Stimulated activated CD8-positive, alpha-beta memory T cell treated with anti-CD3 and anti-CD28 coated beads, Interleukin-4, amount 100 ng/mL, for 4 hours (primary cell): ENCODE data around the gene BHLHA15.
"Not testable (repeated sequence)": the region's sequence is repeated elsewhere in the genome, so short reads cannot be mapped to it uniquely, and the experiment has no call there.

Source experiments
- DNase-seq, 2 donors: peaks; one replicate each; pipeline ENCODE4 v3.0.0-alpha.2; 2020; ENCODE audit warnings: low read depth in 2 of 2, low spot score in 1 of 2

BHLHA15 gene

DNA sequence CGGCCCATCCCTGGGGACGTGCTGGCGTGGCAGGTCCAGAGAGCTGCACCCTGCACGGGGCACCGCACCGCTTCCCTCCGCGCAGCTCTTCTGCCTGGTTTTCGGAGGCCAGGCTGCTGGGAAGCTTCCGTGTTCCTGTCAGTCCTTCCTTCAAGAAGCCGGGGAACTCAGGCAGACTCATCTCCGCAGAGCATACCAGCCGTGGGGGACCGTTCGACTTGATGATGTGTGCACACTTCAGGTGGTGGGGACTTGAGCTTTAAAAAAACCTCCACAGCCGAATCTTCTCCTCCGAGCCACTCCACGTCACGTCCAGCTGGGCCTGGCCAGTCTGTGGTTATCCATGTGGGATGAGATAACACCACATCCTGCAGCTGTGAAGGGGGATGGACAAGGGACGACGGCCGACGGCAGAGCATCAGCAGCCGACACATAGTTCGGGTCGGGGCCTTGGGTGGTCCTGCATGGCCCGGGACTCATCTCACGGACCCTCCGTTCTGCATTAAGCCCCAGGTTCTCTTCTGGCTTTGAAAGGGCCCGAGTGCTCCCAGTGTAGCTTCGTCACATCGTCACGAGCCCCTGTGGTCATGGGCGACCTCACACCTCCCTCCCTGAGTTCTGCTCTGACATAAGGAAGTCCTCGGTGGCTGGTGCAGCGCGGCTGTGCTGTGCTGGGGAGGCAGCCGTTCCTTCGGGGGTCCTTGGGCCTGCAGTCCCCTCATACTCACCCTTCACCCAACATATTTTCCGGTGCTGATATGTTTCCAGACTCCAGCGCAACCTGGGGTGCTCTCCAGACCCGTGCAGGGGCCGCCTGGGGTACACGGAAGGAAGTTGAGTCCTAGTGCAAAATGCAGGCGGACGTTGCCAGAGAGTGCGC lies 4.5 kb upstream of the BHLHA15 start:
- DNase-seq, result no peak

DNA sequence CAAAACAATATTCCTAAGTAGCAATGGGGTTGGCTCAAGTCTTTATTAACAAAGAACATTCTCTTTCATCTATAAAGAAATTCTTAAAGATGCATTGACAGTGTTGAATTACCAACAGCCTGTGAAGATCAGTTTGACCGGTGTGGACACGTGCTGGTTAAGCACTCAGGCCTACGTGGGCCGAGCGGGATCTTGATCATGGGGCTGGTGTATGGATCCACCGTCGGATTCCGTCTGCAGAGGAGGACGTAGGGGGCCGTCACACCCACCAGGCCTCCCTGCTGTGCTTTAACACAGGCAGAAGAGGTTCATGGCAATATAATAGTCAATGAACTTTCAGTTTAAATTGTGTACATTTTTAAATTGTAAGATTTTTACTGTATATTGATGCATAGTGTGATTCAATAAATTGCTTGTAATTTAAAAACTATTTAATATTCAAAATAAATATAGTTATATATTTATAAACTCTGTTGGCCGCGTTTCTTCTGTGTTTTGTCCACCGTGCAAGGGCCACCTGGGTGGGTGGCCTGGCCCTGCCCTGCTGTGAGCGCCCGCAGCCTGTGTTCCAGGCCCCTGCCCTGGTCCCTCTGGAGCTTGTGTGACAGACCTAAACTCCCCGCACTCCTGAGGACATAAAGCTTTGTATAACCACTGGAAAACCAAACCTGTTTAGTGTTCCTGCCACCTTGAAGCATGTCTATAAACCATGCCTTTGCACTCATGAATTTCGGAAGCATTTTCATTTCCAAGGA lies 1.9 kb upstream of the BHLHA15 start:
- no peak for DNase-seq

DNA sequence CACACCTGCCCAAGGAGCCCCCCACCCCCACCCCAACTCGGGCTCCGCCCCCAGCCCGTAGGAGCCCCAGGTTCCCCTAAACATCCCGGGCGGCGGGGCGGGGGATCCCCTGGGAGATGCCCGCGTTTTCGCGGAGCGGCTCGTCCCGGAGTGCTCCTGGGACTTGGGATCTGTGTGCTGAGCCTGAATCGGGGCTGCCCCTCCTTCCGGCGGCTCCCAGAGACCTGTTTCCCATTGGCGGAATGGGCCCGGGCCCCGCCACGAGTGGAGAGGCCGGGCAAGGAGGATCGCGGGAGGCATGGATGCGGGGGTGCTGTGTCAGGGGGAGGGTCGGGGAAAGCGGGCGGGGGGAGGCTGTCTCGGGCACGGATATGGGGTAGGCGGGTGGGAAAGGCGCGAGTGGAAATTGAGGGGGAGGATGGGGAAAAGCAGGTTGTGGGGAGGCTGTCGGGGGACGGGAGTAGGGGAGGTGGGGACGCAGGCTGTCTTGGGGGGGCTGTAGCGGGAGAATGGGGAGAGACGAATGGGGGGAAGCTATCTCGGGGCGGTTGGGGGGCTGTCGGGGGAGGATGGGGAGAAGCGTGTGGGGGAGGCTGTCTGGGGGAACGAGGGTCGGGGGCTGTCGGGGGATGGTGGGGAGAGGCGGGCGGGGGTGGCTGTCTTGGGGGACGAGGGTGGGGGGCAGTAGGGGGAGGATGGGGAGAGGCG lies 572 bp upstream of the BHLHA15 start:
- DNase-seq, result no peak

DNA sequence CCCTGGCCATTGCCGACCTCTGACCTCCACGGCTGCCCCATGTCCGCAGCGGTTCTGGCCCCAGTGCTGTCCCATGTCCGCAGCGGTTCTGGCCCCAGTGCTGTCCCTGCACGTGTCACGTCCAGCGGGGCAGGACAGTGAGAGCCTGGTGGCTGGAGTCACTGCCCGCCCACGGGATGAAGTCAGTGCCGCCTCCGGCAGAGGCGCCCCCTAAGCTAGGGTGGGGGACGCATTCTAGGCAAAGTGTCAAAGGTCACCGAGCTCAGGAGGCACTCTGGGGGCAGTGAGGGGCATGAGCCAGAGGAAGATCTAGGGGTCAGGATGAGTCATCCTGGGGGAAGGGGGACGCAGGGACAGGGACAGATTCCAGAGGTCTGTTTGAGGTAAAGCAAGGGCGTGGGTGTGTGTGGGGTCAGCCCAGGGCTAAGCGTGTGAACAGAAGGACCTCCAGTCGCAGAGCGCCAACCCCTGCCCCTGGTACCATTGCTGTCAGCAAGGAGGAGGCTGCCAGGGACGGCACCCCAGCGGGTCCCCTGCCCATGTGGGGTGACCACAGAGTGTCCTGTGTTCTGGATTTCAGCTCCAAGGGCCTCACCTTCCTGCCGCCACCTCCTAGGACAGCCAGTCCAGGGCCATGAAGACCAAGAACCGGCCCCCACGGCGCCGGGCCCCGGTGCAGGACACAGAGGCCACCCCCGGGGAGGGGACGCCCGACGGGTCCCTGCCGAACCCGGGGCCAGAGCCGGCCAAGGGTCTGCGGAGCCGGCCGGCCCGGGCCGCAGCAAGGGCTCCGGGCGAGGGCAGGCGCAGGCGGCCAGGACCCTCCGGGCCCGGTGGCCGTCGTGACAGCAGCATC lies 665 bp downstream of the BHLHA15 start:
- DNase-seq, result no peak

DNA sequence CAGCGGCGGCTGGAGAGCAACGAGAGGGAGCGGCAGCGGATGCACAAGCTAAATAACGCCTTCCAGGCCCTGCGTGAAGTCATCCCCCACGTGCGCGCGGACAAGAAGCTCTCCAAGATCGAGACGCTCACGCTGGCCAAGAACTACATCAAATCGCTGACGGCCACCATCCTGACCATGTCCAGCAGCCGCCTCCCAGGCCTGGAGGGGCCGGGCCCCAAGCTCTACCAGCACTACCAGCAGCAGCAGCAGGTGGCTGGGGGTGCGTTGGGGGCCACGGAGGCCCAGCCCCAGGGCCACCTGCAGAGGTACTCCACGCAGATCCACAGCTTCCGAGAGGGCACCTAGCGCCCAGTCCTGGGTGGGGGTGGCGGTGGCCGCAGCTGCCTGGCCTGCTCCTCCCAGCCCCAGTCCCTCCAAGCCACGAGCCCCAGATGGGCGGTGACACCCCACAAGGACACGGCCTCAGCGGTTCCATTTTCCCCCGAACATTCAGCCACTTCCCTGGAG lies 1.3 kb downstream of the BHLHA15 start:
- no peak for DNase-seq

DNA sequence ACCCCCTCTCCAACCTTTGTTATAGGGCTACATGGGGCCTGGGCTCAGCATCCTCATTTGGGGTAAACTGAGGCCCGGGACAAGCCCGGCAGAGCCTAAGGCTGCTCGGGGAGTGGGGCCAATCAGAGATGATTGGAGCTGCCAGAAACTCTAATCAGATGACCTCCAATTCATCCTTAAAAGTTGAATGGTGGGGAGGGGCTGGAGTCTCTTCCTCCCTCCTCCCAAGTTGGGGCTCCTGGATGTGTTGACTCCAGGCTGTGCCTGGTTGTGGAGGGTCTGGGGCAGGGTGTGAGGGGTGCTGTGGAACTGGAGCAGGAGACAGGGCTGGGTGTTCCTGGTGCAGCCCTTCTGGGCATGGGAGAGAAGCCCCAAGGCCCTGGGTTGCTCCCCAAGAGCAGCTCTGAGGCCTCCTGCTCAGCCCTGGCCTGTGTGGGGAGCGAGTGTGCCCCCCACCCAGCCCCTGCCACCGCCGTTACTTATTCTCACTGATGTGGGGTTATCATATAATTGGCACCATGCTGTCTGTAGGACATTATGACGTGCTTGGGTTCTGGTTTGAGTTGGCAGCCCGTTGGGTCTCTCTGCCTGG lies 2.2 kb downstream of the BHLHA15 start:
- DNase-seq, result no peak

- no peak for DNase-seq
These were observed 2.9 kb downstream of the BHLHA15 start for GRCh38 chr7:98213888-98214810.

GRCh38 chr7:98214811-98215321 lies 3.6 kb downstream of the BHLHA15 start:
- no peak for DNase-seq

GRCh38 chr7:98215561-98216495 lies 4.6 kb downstream of the BHLHA15 start:
- DNase-seq, result no peak

DNA sequence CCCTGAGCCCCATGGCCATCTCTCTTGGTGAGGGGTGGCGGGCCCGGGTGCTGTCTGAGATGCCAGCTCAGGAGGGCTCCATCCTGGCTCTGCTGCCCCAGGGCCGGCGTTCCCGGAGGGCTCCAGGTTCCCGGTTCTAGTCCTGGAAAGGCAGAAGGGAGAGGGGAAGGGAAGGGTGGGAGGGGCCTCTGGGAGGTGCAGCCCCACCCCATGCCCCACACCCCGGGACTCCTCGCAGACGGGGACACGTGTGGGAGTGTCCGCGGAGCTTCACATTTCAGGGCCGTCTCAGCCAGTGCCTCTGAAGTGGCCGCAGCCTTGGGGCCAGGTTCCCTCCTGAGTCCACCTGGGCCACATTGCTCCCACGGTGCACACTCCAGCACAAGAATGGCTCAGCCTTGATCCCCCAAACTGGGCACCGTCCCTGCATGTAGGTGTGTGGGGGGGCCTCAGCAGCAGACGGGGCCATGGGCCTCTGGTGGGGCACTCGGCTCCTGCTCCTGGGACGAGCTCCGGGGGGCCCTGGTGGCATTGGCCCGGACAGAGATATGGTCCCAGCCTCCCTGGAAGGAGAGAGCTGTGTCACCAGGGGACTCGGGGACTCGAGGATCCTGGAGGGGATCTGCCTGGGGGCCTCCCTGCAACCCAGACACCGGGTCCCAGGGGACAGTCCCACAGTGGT lies 5.8 kb downstream of the BHLHA15 start:
- no peak for DNase-seq

DNA sequence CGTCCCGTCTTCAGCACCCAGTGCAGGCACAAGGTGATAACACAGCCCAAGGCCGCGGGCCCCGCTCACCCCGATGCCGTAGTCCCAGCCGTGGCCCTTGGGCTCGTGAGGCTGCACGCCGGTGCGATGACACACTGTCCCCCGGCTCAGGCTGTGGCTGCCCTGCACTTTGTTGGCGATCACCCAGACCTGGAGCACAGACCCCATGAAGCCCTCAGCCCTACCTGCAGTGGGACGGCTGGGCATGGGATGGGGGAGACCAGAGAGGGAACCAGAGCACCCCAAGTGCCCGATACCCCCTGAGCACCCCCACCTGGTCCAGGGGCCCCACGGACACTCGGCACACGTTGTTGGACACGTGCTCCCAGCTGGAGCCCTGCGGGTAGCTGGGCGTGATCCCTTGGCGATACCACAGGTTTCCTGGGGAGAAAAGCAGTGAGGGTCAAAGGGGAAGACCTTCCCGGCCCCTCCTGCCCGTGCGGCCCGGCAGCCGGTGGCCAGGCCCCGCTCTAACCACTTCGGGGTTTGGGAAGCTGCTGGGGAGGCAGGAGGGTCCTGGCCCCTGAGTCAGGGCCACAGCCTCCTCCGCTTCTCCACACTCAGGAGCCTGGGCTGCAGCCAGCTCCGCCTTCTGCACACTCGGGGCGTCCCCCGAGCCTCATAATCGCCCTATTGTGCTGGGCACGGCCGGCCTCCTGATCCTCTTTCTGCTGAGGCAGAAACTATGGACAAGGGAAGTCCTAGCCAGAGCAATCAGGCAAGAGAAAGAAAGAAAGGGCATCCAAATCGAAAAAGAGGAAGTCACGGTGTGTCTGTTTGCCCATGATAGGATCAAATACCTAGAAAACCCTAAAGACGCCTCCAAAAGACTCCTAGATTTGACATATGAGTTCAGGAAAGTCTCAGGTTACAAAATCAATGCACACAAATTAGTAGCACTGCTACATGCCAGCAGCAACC lies 6.7 kb downstream of the BHLHA15 start:
- DNase-seq, result no peak

DNA sequence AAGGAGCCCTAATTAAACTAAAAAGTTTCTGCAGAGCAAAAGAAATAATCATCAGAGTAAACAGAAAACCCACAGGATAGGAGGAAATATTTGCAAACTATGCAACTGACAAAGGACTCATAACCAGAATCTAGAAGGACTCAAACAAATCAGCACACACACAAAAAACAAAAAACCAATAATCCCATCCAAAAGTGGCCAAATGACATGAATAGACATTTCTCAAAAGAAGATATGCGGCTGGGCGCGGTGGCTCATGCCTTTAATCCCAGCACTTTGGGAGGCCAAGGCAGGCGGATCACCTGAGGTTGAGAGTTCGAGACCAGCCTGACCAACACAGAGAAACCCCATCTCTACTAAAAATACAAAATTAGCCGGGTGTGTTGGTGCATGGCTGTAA lies 8.1 kb downstream of the BHLHA15 start:
- DNase-seq, result not testable (repeated sequence)

- DNase-seq, result no peak
These were observed 10.6 kb downstream of the BHLHA15 start for GRCh38 chr7:98221611-98222532.

GRCh38 chr7:98222533-98223195 lies 11.4 kb downstream of the BHLHA15 start:
- DNase-seq, result no peak
